SK-N-SH treated with all-trans-retinoic acid at 6 μM for 48 hours (cell line): ENCODE data around the gene WBP1L.
"Not testable (repeated sequence)": the region's sequence is repeated elsewhere in the genome, so short reads cannot be mapped to it uniquely, and the experiment has no call there.

Experiments
- ATAC-seq: fragments of 200-7000 bp; cut with Tn5 transposase; 3 replicates; pipeline ENCODE4 v1.9.1; 2020; ENCODE audit warnings: mild to moderate bottlenecking, moderate library complexity
- ARNTL ChIP-seq: fragments of 450-650 bp; formaldehyde crosslinking; IDR thresholded peaks from 2 replicates; pipeline ENCODE4 v1.5.0; 2020; ENCODE audit warnings: low read depth, mild to moderate bottlenecking, moderate library complexity, borderline replicate concordance
- BACH2 ChIP-seq: fragments of 250-450 bp; sonication (Bioruptor Pico); IDR thresholded peaks from 2 replicates; pipeline ENCODE4 v1.9.0; 2021; ENCODE audit warnings: mild to moderate bottlenecking, borderline replicate concordance
- CSDC2 ChIP-seq: fragments of 250-450 bp; sonication (Bioruptor Pico); IDR thresholded peaks from 2 replicates; pipeline ENCODE4 v1.5.0; 2020; ENCODE audit warnings: mild to moderate bottlenecking, moderate library complexity
- ESRRG ChIP-seq: fragments of 250-450 bp; sonication (Bioruptor Pico); IDR thresholded peaks from 2 replicates; pipeline ENCODE4 v1.6.1; 2021; ENCODE audit warnings: mild to moderate bottlenecking
- GLIS3 ChIP-seq: fragments of 250-450 bp; sonication (Bioruptor Pico); IDR thresholded peaks from 2 replicates; pipeline ENCODE4 v1.5.0; 2020; ENCODE audit warnings: mild to moderate bottlenecking, moderate library complexity
- OSR1 ChIP-seq: fragments of 250-450 bp; sonication (Bioruptor Pico); IDR thresholded peaks from 2 replicates; pipeline ENCODE4 v1.8.0; 2022; ENCODE audit warnings: moderate library complexity, mild to moderate bottlenecking, inconsistent platforms
- PPARA ChIP-seq: fragments of 250-450 bp; sonication (Bioruptor Pico); IDR thresholded peaks from 2 replicates; pipeline ENCODE4 v1.5.0; 2020; ENCODE audit warnings: mild to moderate bottlenecking, borderline replicate concordance
- RARB ChIP-seq: fragments of 250-450 bp; sonication (Bioruptor Pico); IDR thresholded peaks from 2 replicates; pipeline ENCODE4 v1.8.0; 2021; ENCODE audit warnings: mild to moderate bottlenecking, moderate library complexity
- SNAI2 ChIP-seq: fragments of 250-450 bp; sonication (Bioruptor Pico); IDR thresholded peaks from 2 replicates; pipeline ENCODE4 v1.5.0; 2020; ENCODE audit warnings: mild to moderate bottlenecking, moderate library complexity
- TCF4 ChIP-seq: fragments of 250-450 bp; sonication (Bioruptor Pico); IDR thresholded peaks from 2 replicates; pipeline ENCODE4 v1.8.0; 2021; ENCODE audit warnings: mild to moderate bottlenecking, moderate library complexity, borderline replicate concordance
- TOX ChIP-seq: fragments of 250-450 bp; sonication (Bioruptor Pico); IDR thresholded peaks from 2 replicates; pipeline ENCODE4 v1.8.0; 2021; ENCODE audit warnings: mild to moderate bottlenecking, moderate library complexity, borderline replicate concordance
- ZC3H10 ChIP-seq: fragments of 250-450 bp; sonication (Bioruptor Pico); IDR thresholded peaks from 2 replicates; pipeline ENCODE4 v1.5.1; 2021; ENCODE audit warnings: mild to moderate bottlenecking, moderate library complexity
- ZFP3 ChIP-seq: fragments of 250-450 bp; sonication (Bioruptor Pico); IDR thresholded peaks from 2 replicates; pipeline ENCODE4 v1.5.0; 2020; ENCODE audit warnings: mild to moderate bottlenecking, moderate library complexity
- ZFP30 ChIP-seq: fragments of 450-650 bp; formaldehyde crosslinking; IDR thresholded peaks from 2 replicates; pipeline ENCODE4 v1.5.0; 2022; ENCODE audit warnings: mild to moderate bottlenecking, moderate library complexity
- ZNF565 ChIP-seq: fragments of 450-650 bp; formaldehyde crosslinking; conservative IDR thresholded peaks from 2 replicates; pipeline ENCODE4 v1.5.0; 2020; ENCODE audit warnings: low read depth, mild to moderate bottlenecking, moderate library complexity
- ZNF70 ChIP-seq: fragments of 450-650 bp; formaldehyde crosslinking; IDR thresholded peaks from 2 replicates; pipeline ENCODE4 v1.5.0; 2020; ENCODE audit warnings: mild to moderate bottlenecking, moderate library complexity
- ZNF8 ChIP-seq: fragments of 450-650 bp; formaldehyde crosslinking; IDR thresholded peaks from 2 replicates; pipeline ENCODE4 v1.5.0; 2020; ENCODE audit warnings: mild to moderate bottlenecking, moderate library complexity
- TF ChIP-seq, protein P1 (sequence below): fragments of 250-450 bp; sonication (Bioruptor Pico); IDR thresholded peaks from 2 replicates; pipeline ENCODE4 v1.5.0; 2020; ENCODE audit warnings: mild to moderate bottlenecking, moderate library complexity
- TF ChIP-seq, protein P2 (sequence below): fragments of 250-450 bp; sonication (Bioruptor Pico); IDR thresholded peaks from 2 replicates; pipeline ENCODE4 v1.5.1; 2021; ENCODE audit warnings: mild to moderate bottlenecking, moderate library complexity

Gene WBP1L

DNA sequence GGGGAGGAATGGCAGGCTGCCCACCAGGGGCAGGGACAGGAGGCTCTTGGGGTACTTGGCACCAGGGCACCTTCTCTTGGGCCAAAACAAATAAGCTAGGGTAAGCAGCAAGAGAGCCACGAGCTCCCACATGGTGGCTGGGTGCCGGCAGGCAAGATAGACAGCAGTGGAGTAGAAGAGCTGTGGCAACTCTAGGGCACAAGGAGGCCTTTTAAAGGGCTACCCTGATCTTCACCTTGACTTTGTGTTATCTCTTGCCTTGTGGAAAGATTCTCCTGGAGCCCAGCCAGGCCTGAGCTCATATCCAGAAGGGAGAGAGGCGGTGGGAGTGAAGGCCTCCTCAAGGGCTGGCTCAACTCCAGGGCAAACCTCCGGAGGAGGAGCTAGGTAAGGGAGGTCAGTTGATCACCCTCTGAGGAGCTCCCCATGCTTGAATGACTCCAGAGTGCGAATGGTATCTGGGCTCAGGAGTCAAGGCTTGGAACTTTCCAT is 93.5 kb downstream of the WBP1L start, which contains the start of gene CYP17A1 (continued):
- no peak for TF ChIP-seq ZNF565 (CRISPR knock-in tag)
- TF ChIP-seq OSR1 (CRISPR knock-in tag) = no peak
- TF ChIP-seq TCF4 = no peak
- TF ChIP-seq TOX = no peak

DNA sequence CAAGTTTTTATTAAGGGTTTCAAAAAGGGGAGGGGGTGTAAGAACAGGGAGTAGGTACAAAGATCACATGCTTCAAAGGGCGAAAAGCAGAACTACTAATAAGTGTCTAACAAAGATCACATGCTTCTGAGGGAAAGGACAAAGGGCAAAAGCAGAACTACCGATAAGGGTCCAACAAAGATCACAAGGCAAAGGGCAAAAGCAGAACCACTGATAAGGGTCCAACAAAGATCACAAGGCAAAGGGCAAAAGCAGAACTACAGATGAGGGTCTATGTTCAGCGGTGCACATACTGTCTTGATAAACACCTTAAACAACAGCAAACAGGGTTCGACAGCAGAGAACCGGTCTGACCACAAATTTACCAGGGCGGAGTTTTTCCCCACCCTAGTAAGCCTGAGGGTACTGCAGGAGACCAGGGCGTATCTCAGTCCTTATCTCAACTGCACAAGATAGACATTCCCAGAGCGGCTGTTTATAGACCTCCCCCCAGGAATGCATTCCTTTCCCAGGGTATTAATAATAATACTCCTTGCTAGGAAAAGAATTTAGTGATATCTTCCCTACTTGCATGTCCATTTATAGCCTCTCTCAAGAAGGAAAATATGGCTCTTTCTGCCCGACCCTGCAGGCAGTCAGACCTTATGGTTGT is 94.7 kb downstream of the WBP1L start:
- ATAC-seq = not testable (repeated sequence)

DNA sequence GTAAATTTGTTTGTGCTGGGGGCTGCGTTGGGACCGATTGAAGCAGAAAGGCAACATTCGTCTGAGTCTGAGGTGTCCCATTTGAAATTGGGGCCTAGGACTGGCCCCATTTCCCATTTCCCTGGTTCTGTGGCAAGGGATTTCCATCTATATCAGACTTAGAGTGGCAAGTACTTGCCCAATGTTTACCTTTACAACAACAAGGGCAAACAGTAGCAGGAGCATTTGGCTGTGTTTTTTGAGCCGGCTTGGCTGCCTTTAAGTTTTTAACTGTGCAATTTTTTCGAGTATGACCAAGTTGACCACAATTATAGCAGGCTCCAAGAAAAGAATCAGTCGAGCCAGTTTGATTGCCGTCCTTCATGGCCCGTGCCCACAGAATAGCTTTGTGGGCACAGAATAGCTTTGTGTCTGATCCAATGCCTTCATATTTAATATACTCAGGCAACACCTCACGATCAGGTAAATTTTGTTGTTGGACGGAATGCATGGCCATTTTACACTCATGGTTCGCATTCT is 98.1 kb downstream of the WBP1L start:
- ATAC-seq = no peak
- TF ChIP-seq, protein P1, sequence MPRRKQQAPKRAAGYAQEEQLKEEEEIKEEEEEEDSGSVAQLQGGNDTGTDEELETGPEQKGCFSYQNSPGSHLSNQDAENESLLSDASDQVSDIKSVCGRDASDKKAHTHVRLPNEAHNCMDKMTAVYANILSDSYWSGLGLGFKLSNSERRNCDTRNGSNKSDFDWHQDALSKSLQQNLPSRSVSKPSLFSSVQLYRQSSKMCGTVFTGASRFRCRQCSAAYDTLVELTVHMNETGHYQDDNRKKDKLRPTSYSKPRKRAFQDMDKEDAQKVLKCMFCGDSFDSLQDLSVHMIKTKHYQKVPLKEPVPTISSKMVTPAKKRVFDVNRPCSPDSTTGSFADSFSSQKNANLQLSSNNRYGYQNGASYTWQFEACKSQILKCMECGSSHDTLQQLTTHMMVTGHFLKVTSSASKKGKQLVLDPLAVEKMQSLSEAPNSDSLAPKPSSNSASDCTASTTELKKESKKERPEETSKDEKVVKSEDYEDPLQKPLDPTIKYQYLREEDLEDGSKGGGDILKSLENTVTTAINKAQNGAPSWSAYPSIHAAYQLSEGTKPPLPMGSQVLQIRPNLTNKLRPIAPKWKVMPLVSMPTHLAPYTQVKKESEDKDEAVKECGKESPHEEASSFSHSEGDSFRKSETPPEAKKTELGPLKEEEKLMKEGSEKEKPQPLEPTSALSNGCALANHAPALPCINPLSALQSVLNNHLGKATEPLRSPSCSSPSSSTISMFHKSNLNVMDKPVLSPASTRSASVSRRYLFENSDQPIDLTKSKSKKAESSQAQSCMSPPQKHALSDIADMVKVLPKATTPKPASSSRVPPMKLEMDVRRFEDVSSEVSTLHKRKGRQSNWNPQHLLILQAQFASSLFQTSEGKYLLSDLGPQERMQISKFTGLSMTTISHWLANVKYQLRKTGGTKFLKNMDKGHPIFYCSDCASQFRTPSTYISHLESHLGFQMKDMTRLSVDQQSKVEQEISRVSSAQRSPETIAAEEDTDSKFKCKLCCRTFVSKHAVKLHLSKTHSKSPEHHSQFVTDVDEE (CRISPR knock-in tag) = no peak
- no peak for TF ChIP-seq TCF4
- TF ChIP-seq SNAI2 (CRISPR knock-in tag) = no peak
- TF ChIP-seq ZNF8 (CRISPR knock-in tag) = no peak
- TF ChIP-seq PPARA (CRISPR knock-in tag) = no peak
- no peak for TF ChIP-seq ZFP30 (CRISPR knock-in tag)
- no peak for TF ChIP-seq BACH2 (CRISPR knock-in tag)
- TF ChIP-seq TOX = no peak
- TF ChIP-seq ESRRG (CRISPR knock-in tag) = no peak
- TF ChIP-seq OSR1 (CRISPR knock-in tag) = no peak
- TF ChIP-seq, protein P2, sequence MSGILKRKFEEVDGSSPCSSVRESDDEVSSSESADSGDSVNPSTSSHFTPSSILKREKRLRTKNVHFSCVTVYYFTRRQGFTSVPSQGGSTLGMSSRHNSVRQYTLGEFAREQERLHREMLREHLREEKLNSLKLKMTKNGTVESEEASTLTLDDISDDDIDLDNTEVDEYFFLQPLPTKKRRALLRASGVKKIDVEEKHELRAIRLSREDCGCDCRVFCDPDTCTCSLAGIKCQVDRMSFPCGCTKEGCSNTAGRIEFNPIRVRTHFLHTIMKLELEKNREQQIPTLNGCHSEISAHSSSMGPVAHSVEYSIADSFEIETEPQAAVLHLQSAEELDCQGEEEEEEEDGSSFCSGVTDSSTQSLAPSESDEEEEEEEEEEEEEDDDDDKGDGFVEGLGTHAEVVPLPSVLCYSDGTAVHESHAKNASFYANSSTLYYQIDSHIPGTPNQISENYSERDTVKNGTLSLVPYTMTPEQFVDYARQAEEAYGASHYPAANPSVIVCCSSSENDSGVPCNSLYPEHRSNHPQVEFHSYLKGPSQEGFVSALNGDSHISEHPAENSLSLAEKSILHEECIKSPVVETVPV (CRISPR knock-in tag) = no peak
- no peak for TF ChIP-seq GLIS3 (CRISPR knock-in tag)

DNA sequence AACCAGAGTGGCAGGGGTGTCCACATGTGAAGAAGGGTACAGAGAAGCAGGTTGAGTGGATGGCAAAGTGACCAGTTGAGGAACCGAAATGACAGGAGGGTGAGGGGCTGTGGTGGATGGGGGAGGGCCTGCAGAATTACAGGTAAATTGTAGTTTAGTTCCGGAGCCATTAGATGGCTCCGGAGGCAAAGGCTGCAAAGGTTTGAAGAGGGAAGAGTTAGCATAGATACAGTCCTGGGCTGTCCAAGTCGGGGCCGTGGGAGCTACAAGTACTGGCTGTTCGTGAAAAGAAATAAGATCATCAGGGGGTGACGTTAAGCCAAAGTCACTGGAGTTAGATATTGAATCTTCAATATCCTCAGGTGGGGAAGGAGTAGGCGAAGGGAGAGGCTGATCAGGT is 99.4 kb downstream of the WBP1L start:
- not testable (repeated sequence) for ATAC-seq

DNA sequence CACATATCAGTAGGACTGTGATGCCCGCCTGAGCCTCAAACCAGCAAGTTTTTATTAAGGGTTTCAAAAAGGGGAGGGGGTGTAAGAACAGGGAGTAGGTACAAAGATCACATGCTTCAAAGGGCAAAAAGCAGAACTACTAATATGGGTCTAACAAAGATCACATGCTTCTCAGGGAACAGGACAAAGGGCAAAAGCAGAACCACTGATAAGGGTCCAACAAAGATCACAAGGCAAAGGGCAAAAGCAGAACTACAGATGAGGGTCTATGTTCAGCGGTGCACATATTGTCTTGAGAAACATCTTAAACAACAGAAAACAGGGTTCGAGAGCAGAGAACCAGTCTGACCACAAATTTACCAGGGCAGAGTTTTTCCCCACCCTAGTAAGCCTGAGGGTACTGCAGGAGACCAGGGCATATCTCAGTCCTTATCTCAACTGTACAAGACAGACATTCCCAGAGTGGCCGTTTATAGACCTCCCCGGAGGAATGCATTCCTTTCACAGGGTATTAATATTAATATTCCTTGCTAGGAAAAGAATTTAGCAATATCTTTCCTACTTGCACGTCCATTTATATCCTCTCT is 100.5 kb downstream of the WBP1L start:
- not testable (repeated sequence) for ATAC-seq

DNA sequence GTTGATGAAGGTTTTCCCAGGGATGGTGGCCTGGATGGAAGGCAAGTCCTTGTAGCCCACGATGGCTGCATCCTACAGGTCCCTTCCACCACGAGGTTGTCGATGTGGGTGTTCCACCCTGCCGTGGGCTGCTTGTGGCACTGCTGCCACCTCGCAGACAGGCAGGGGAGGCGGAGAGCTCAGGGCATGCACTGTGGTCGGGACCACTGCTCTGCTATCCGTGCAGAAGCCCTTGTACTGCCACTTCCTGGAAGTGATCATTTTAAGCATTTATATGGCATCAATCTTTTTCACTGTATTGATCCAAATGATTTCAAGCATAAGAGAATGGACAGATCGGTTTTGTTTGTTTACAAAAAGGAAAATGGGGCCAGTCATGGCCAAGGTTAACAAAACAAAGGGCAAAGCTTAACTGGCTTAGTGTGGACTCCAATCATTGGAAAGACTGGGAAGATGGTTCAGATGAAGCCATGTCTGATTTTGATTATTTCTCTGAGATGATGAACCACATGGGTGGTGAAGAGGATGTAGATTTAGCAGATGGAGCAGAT is 101.7 kb downstream of the WBP1L start:
- TF ChIP-seq TOX (no peak), ESRRG (CRISPR knock-in tag) (no peak), ARNTL (CRISPR knock-in tag) (no peak), PPARA (CRISPR knock-in tag) (no peak), OSR1 (CRISPR knock-in tag) (no peak)
- no peak for ATAC-seq

DNA sequence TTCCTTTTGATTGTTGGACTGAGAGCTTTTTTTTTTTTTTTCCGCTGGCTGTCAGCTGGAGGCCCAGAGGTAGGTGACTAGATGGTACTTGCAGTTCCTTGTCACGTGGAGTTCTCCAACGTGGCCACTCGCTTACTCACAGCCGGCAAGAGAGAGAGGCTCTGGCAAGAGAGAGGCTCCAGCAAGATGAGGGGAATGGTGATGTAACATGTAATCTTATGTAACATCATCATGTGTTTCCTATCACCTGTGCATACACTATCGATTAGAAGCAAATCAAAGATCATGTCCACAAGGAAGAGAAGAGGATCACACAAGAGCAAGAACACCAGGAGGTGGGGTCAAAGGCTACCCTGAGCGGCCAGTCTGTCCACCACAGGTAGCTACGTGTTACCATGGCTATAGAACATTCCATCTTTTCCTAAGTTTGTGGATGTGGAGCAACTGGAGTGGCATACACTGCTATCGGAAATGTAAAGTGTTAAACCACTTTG is 106.3 kb downstream of the WBP1L start:
- TF ChIP-seq TOX = no peak
- TF ChIP-seq BACH2 (CRISPR knock-in tag) = no peak
- TF ChIP-seq ZNF8 (CRISPR knock-in tag) = no peak
- no peak for TF ChIP-seq ZC3H10 (CRISPR knock-in tag)
- no peak for TF ChIP-seq SNAI2 (CRISPR knock-in tag)
- TF ChIP-seq ZFP3 (CRISPR knock-in tag) = no peak
- no peak for TF ChIP-seq CSDC2 (CRISPR knock-in tag)
- TF ChIP-seq, protein P2 (CRISPR knock-in tag) = no peak
- TF ChIP-seq RARB (CRISPR knock-in tag) = no peak
- no peak for TF ChIP-seq ZNF70 (CRISPR knock-in tag)
- TF ChIP-seq, protein P1 (CRISPR knock-in tag) = no peak
- TF ChIP-seq ZFP30 (CRISPR knock-in tag) = no peak
- TF ChIP-seq OSR1 (CRISPR knock-in tag) = no peak
- TF ChIP-seq, all 23 proteins: peak for 0
- ATAC-seq = no peak

DNA sequence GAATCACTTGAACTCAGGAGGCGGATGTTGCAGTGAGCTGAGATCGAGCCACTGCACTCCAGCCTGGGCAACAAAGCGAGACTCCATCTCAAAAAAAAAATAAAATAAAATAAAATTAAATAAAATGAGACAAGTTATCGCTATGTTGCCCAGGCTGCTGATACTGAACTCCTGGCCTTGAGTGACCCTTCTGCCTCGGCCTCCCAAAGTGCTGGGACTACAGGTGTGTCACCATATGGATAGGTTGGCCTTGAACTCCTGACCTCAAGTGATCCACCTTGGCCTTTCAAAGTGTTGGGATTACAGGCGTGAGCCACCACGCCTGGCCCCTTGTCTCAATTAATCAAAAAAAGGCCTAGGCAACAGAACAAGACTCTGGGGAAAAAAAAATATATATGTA is 109.5 kb downstream of the WBP1L start:
- not testable (repeated sequence) for ATAC-seq
